H1 (cell line): ENCODE measurements around the gene RTEL1. TPM values are rescaled to one million over a fixed set of nuclear protein-coding genes. Genes with fewer than 3 reads are reported as not detected.

Source experiments
- CTCF ChIA-PET: fragments of 300-600 bp; sonication (Branson Sonifier 250); formaldehyde crosslinking; loops from one replicate; lab custom pipeline; 2021; ENCODE audit not compliant: partially characterized antibody; lab: Charles Lee
- POLR2A ChIA-PET: fragments of 300-600 bp; sonication (Branson Sonifier 250); formaldehyde crosslinking; loops from one replicate; lab custom pipeline; 2021; ENCODE audit warnings: inconsistent platforms; ENCODE audit not compliant: partially characterized antibody; lab: Charles Lee
- DNase-seq, 2 experiments: peaks; one replicate each; pipeline versions ENCODE4 v3.0.0 to v3.0.0-alpha.2; 2010 to 2022; ENCODE audit warnings: low spot score in 2 of 2, low read depth in 1 of 2, mixed read lengths in 1 of 2
- FAIRE-seq: peaks from 2 replicates; lab custom pipeline; 2011; peaks lifted over from hg19 to GRCh38; lab: Jason Lieb, UNC
- H2AFZ ChIP-seq: 2 replicates; pipeline ENCODE4 v1.8.1; 2012; ENCODE audit warnings: low read length, inconsistent platforms
- H2AK5ac ChIP-seq: 2 replicates; pipeline ENCODE4 v1.6.1; 2013; ENCODE audit warnings: low read depth, low read length
- H2BK120ac ChIP-seq: replicated peaks from 2 replicates; pipeline ENCODE3; 2013; ENCODE audit warnings: low read depth, low read length, inconsistent platforms
- H2BK12ac ChIP-seq: 2 replicates; pipeline ENCODE4 v1.6.1; 2013; ENCODE audit warnings: low read depth, low read length
- H2BK15ac ChIP-seq: 2 replicates; pipeline ENCODE4 v1.6.1; 2013; ENCODE audit warnings: low read length
- H2BK20ac ChIP-seq: 2 replicates; pipeline ENCODE4 v1.6.1; 2013; ENCODE audit warnings: low read length
- H2BK5ac ChIP-seq: 2 replicates; pipeline ENCODE4 v1.6.1; 2013; ENCODE audit warnings: low read depth, low read length
- H3K14ac ChIP-seq: 2 replicates; pipeline ENCODE4 v1.6.1; 2013; ENCODE audit warnings: inconsistent platforms; ENCODE audit not compliant: insufficient read length
- H3K18ac ChIP-seq: 2 replicates; pipeline ENCODE4 v1.6.1; 2013; ENCODE audit warnings: low read length; ENCODE audit errors: extremely low read depth
- H3K23ac ChIP-seq: 2 replicates; pipeline ENCODE4 v1.6.1; 2013; ENCODE audit warnings: inconsistent platforms; ENCODE audit not compliant: insufficient read length
- H3K23me2 ChIP-seq: 2 replicates; pipeline ENCODE4 v1.6.1; 2013; ENCODE audit warnings: low read depth, low read length
- H3K27ac ChIP-seq: 2 replicates; pipeline ENCODE4 v1.6.1; 2011; ENCODE audit warnings: low read depth, low read length, inconsistent platforms
- H3K27me3 ChIP-seq, 4 experiments: replicated peaks in 1 of 4; 1 replicate in 1 of 4; 2 replicates in 3 of 4; pipeline versions ENCODE4 v1.6.1 to v1.8.1; 2011 to 2013; ENCODE audit warnings: low read length in 3 of 4, mild to moderate bottlenecking in 3 of 4, inconsistent platforms in 2 of 4, mixed read lengths in 2 of 4, moderate library complexity in 1 of 4; ENCODE audit not compliant: control insufficient read depth in 3 of 4, insufficient read depth in 3 of 4; ENCODE audit errors: extremely low read depth in 1 of 4
- H3K36me3 ChIP-seq, 4 experiments: 2 replicates each; pipeline versions ENCODE4 v1.6.1 to v1.8.1; 2011 to 2013; ENCODE audit warnings: mild to moderate bottlenecking in 4 of 4, low read length in 3 of 4, moderate library complexity in 2 of 4, control low read depth in 1 of 4, inconsistent platforms in 1 of 4; ENCODE audit not compliant: insufficient read depth in 4 of 4, control insufficient read depth in 2 of 4
- H3K4ac ChIP-seq: replicated peaks from 2 replicates; pipeline ENCODE3; 2013; ENCODE audit warnings: low read length, low read depth, mixed read lengths, inconsistent platforms; ENCODE audit not compliant: insufficient read length
- H3K4me1 ChIP-seq, 4 experiments: replicated peaks in 1 of 4; 1 replicate in 1 of 4; 2 replicates in 3 of 4; pipeline versions ENCODE4 v1.6.1 to v1.8.1; 2011 to 2013; ENCODE audit warnings: low read length in 3 of 4, inconsistent platforms in 2 of 4, mixed read lengths in 1 of 4; ENCODE audit not compliant: insufficient read depth in 4 of 4, control insufficient read depth in 3 of 4
- H3K4me2 ChIP-seq, 2 experiments: 2 replicates each; pipeline versions ENCODE4 v1.6.1 to v1.8.1; 2011 to 2013; ENCODE audit warnings: low read depth in 2 of 2, low read length in 2 of 2, control low read depth in 1 of 2, inconsistent platforms in 1 of 2, mild to moderate bottlenecking in 1 of 2; ENCODE audit not compliant: insufficient read depth in 1 of 2
- H3K4me3 ChIP-seq, 4 experiments: fragments of 200-600, 300-600 bp in 1 of 4; sonication (generic), shearing (Covaris generic), sonication (Bioruptor Twin) in 1 of 4; 2 replicates each; pipeline versions ENCODE4 v1.5.1 to v1.8.1; 2011 to 2016; ENCODE audit warnings: low read length in 4 of 4, low read depth in 3 of 4, control low read depth in 2 of 4, inconsistent platforms in 2 of 4, mild to moderate bottlenecking in 2 of 4, mixed read lengths in 1 of 4, moderate library complexity in 1 of 4; ENCODE audit not compliant: insufficient read depth in 2 of 4; ENCODE audit errors: extremely low read depth in 1 of 4
- H3K56ac ChIP-seq: replicated peaks from 2 replicates; pipeline ENCODE3; 2013; ENCODE audit warnings: low read depth, mild to moderate bottlenecking, mixed read lengths, low read length, inconsistent platforms; ENCODE audit not compliant: insufficient read length
- H3K79me1 ChIP-seq: 2 replicates; pipeline ENCODE4 v1.6.1; 2013; ENCODE audit warnings: low read depth, low read length, control low read depth
- H3K79me2 ChIP-seq, 2 experiments: 2 replicates each; pipeline versions ENCODE4 v1.6.1 to v1.8.1; 2012 to 2013; ENCODE audit warnings: low read length in 2 of 2, mild to moderate bottlenecking in 2 of 2, inconsistent platforms in 1 of 2; ENCODE audit not compliant: insufficient read depth in 2 of 2, control insufficient read depth in 1 of 2
- H3K9ac ChIP-seq, 4 experiments: replicated peaks in 1 of 4; 1 replicate in 1 of 4; 2 replicates in 3 of 4; pipeline versions ENCODE4 v1.6.1 to v1.8.1; 2011 to 2013; ENCODE audit warnings: low read depth in 3 of 4, low read length in 3 of 4, control low read depth in 2 of 4, mild to moderate bottlenecking in 2 of 4, moderate library complexity in 2 of 4, inconsistent platforms in 1 of 4; ENCODE audit errors: extremely low read depth in 1 of 4
- H3K9me3 ChIP-seq, 2 experiments: 2 replicates each; pipeline versions ENCODE4 v1.6.1 to v1.8.1; 2012 to 2013; ENCODE audit warnings: mild to moderate bottlenecking in 2 of 2, moderate library complexity in 2 of 2, control low read depth in 1 of 2, inconsistent platforms in 1 of 2, low read depth in 1 of 2, low read length in 1 of 2, mixed read lengths in 1 of 2; ENCODE audit not compliant: insufficient read depth in 2 of 2
- H4K20me1 ChIP-seq, 2 experiments: replicated peaks in 1 of 2; 2 replicates each; pipeline versions ENCODE3 to v1.8.1; 2011 to 2013; ENCODE audit warnings: inconsistent platforms in 2 of 2, low read length in 2 of 2, mild to moderate bottlenecking in 1 of 2; ENCODE audit not compliant: insufficient read depth in 2 of 2, control insufficient read depth in 1 of 2
- H4K5ac ChIP-seq: 2 replicates; pipeline ENCODE4 v1.6.1; 2013; ENCODE audit warnings: low read length, low read depth, mixed read lengths, inconsistent platforms; ENCODE audit not compliant: insufficient read length
- H4K8ac ChIP-seq: 2 replicates; pipeline ENCODE4 v1.8.0; 2013; ENCODE audit warnings: mild to moderate bottlenecking, moderate library complexity, low read length, inconsistent platforms; ENCODE audit not compliant: insufficient read depth; ENCODE audit errors: extremely low read depth
- H4K91ac ChIP-seq: replicated peaks from 2 replicates; pipeline ENCODE3; 2013; ENCODE audit warnings: low read length, mixed read lengths, inconsistent platforms; ENCODE audit not compliant: insufficient read length
- ATF3 ChIP-seq: IDR thresholded peaks from 2 replicates; pipeline ENCODE4 v1.6.1; 2011; ENCODE audit warnings: low read depth, mild to moderate bottlenecking, low read length; ENCODE audit not compliant: insufficient read depth
- CEBPB ChIP-seq: IDR thresholded peaks from 2 replicates; pipeline ENCODE4 v1.6.1; 2012; ENCODE audit warnings: low read depth, low read length
- WGBS, 2 experiments: shearing (Covaris generic) in 1 of 2; methylation state at CpG; one replicate each; pipeline versions ENCODE4 v1.1.6 to v1.1.7; 2013 to 2015; ENCODE audit warnings: low lambda C conversion rate in 2 of 2, mixed read lengths in 2 of 2, inconsistent platforms in 1 of 2, low coverage in 1 of 2, missing lambda C conversion rate in 1 of 2; ENCODE audit not compliant: insufficient replicate concordance in 2 of 2, insufficient coverage in 1 of 2, insufficient read length in 1 of 2; ENCODE audit errors: extremely low coverage in 1 of 2, missing lambda C conversion rate in 1 of 2; 5-methylcytosine and 5-hydroxymethylcytosine counted together
- polyA plus RNA-seq, 7 experiments: library from polyadenylated mRNA; depleted of rRNA in 3 of 7; stranded (reverse) in 5 of 7; unstranded in 2 of 7; fragments of >200 nt in 5 of 7; fragments of 200-250 nt in 2 of 7; gene quantifications; 1 replicate in 5 of 7; 2 replicates in 1 of 7; 4 replicates in 1 of 7; pipeline versions ENCODE4 v1.2.1 to v1.2.3, GENCODE V29; 2011 to 2013; ENCODE audit warnings: missing spikeins in 2 of 7, mixed read lengths in 2 of 7
- total RNA-seq: library from RNA; stranded (reverse); fragmentation: NEBNext Ultra II Directional; extraction: Animal tissue kit (Norgen Biotek cat#: 25700); gene quantifications from 2 replicates; pipeline ENCODE4 v1.2.1, GENCODE V29; 2021

RTEL1 gene
- total and polyA plus RNA-seq, 2 of the 8 experiments (the other 6 are each of a cell fraction or from before 2014, with no cell fraction given) = 16.2 to 37.1 TPM

GRCh38 chr20:63624486-63624885 is 33.6 kb upstream of the RTEL1 start:
- H4K5ac ChIP-seq = no peak overlapping the region
- peaks cover 0 to 47% of the 10 kb centered on the region in 2 experiments; a peak in 2 of 4 replicates for H3K79me2 ChIP-seq
- ChIA-PET CTCF (interaction anchor here (0.7 to 3.1 kb wide), 7 partner anchors 10 to 356 kb away, joined by 3 to 11 read pairs (median 3); partner anchors contain the start of gene PRPF6), POLR2A (interaction anchor here (0.6 to 1.3 kb wide), 4 partner anchors 8 to 18 kb away, joined by 3 to 4 read pairs (median 4); no protein-coding TSS in a partner anchor)
- no peak overlapping the region for H3K56ac ChIP-seq
- H3K9me3 ChIP-seq = no peaks in the 10 kb centered on the region
- H2AFZ ChIP-seq = no peak overlapping the region
- peak; percentile 97 for TF ChIP-seq CEBPB
- TF ChIP-seq ATF3 = no peak
- H3K18ac ChIP-seq = no peak overlapping the region
- H3K9ac ChIP-seq = no peak overlapping the region
- no peak overlapping the region for H3K4ac ChIP-seq
- H4K91ac ChIP-seq = no peak overlapping the region
- H3K14ac ChIP-seq = no peak overlapping the region
- no peak for FAIRE-seq
- WGBS, 2 experiments = 85% methylated on average over 15 of the region's 15 CpGs; no CpG with 5 or more reads in 1 of the 2 experiments
- H3K27ac ChIP-seq = no peak overlapping the region
- no peak for DNase-seq
- H3K23ac ChIP-seq = no peak overlapping the region
- H3K27me3 ChIP-seq = no peaks in the 10 kb centered on the region; a peak in 2 of 7 replicates
- peaks cover 0 to 3% (median under 1%) of the 10 kb centered on the region in 4 experiments; a peak in 3 of 7 replicates for H3K4me1 ChIP-seq
- H2BK15ac ChIP-seq = no peak overlapping the region
- H4K20me1 ChIP-seq = no peaks in the 10 kb centered on the region
- H2BK120ac ChIP-seq = no peak overlapping the region
- H3K79me1 ChIP-seq = peaks cover 7% of the 10 kb centered on the region
- H2BK5ac ChIP-seq = no peak overlapping the region
- no peak overlapping the region; the same call in 1 of the 2 replicates for H4K8ac ChIP-seq
- peaks cover 10% of the 10 kb centered on the region; the same call in 1 of the 2 replicates for H3K23me2 ChIP-seq
- H3K4me3 ChIP-seq = no peak overlapping the region
- H3K4me2 ChIP-seq = no peak overlapping the region; a peak in 1 of 4 replicates
- H2AK5ac ChIP-seq = no peak overlapping the region
- H2BK20ac ChIP-seq = no peak overlapping the region
- H2BK12ac ChIP-seq = no peak overlapping the region
- no peaks in the 10 kb centered on the region for H3K36me3 ChIP-seq
